MM.1S (cell line): ENCODE measurements around the gene RAPGEF6.

Source experiments
- DNase-seq: peaks from one replicate; pipeline ENCODE4 v3.0.0-alpha.2; 2015
- H2AFZ ChIP-seq: fragments of 300-600 bp; sonication (generic); 2 replicates; pipeline ENCODE4 v1.6.0; 2016; ENCODE audit warnings: antibody characterized with exemption, low read length
- H3F3A ChIP-seq: fragments of 300-600 bp; sonication (generic); 2 replicates; pipeline ENCODE4 v1.6.1; 2016; ENCODE audit warnings: mild to moderate bottlenecking, antibody characterized with exemption, low read length, moderate library complexity, mixed read lengths; ENCODE audit not compliant: insufficient read depth
- H3K27ac ChIP-seq: fragments of 300-600 bp; sonication (generic); 2 replicates; pipeline ENCODE4 v1.5.1; 2016; ENCODE audit warnings: mild to moderate bottlenecking, low read length
- H3K27me3 ChIP-seq: fragments of 300-600 bp; sonication (generic); replicated peaks from 2 replicates; pipeline ENCODE4 v1.6.0; 2016; ENCODE audit warnings: low read length; ENCODE audit not compliant: insufficient read depth
- H3K36me3 ChIP-seq: fragments of 300-600 bp; sonication (generic); replicated peaks from 2 replicates; pipeline ENCODE4 v1.6.1; 2016; ENCODE audit warnings: mild to moderate bottlenecking, low read length, mixed read lengths; ENCODE audit not compliant: insufficient read depth
- H3K4me1 ChIP-seq: fragments of 300-600 bp; sonication (generic); 2 replicates; pipeline ENCODE4 v1.6.1; 2016; ENCODE audit warnings: low read length, mixed read lengths
- H3K4me2 ChIP-seq: fragments of 300-600 bp; sonication (generic); 2 replicates; pipeline ENCODE4 v1.6.0; 2016; ENCODE audit warnings: low read depth, low read length
- H3K4me3 ChIP-seq: fragments of 300-600 bp; sonication (generic); 2 replicates; pipeline ENCODE4 v1.5.1; 2016; ENCODE audit warnings: low read length, mixed read lengths
- H3K79me2 ChIP-seq: fragments of 300-600 bp; sonication (generic); 2 replicates; pipeline ENCODE4 v1.6.1; 2016; ENCODE audit warnings: mixed run types, low read length, mixed read lengths
- H3K9ac ChIP-seq: fragments of 300-600 bp; sonication (generic); 2 replicates; pipeline ENCODE4 v1.6.1; 2016; ENCODE audit warnings: low read length, mixed read lengths
- H3K9me2 ChIP-seq: fragments of 300-600 bp; sonication (generic); replicated peaks from 2 replicates; pipeline ENCODE4 v1.6.1; 2016; ENCODE audit warnings: mild to moderate bottlenecking, low read length, mixed read lengths; ENCODE audit not compliant: insufficient read depth
- H3K9me3 ChIP-seq: fragments of 300-600 bp; sonication (generic); replicated peaks from 2 replicates; pipeline ENCODE4 v1.6.1; 2016; ENCODE audit warnings: mild to moderate bottlenecking, low read length, mixed read lengths; ENCODE audit not compliant: insufficient read depth
- H4K20me1 ChIP-seq: fragments of 300-600 bp; sonication (generic); 2 replicates; pipeline ENCODE4 v1.6.1; 2016; ENCODE audit warnings: mild to moderate bottlenecking, low read length, moderate library complexity, mixed read lengths; ENCODE audit not compliant: insufficient read depth
- CTCF ChIP-seq: fragments of 300-600 bp; sonication (generic); IDR thresholded peaks from 2 replicates; pipeline ENCODE4 v1.5.1; 2016; ENCODE audit warnings: antibody characterized with exemption, low read length, mixed read lengths
- EZH2 ChIP-seq: fragments of 300-600 bp; sonication (generic); optimal IDR thresholded peaks from 2 replicates; pipeline ENCODE3; 2017; ENCODE audit warnings: low read depth, mild to moderate bottlenecking, antibody characterized with exemption, low read length, mixed read lengths
- EZH2phosphoT487 ChIP-seq: fragments of 300-600 bp; sonication (generic); IDR thresholded peaks from 2 replicates; pipeline ENCODE4 v1.6.1; 2018; ENCODE audit warnings: antibody characterized with exemption, low read length

Gene RAPGEF6

GRCh38 chr5:131541071-131541470 lies 94.0 kb downstream of the RAPGEF6 start:
- Histone ChIP-seq H4K20me1 (no peaks in the 10 kb centered on the region), H3F3A (peaks cover 6% of the 10 kb centered on the region; the same call in 1 of the 2 replicates), H3K4me3 (no peak overlapping the region), H3K4me2 (no peak overlapping the region), H2AFZ (no peak overlapping the region), H3K9me2 (no peaks in the 10 kb centered on the region), H3K9me3 (no peaks in the 10 kb centered on the region), H3K4me1 (peaks cover 13% of the 10 kb centered on the region), H3K79me2 (0 out of 2 replicates have a peak, but pooled peaks cover 7% of the 10 kb centered on the region), H3K27me3 (no peaks in the 10 kb centered on the region), H3K9ac (no peak overlapping the region), H3K27ac (no peak overlapping the region), H3K36me3 (no peaks in the 10 kb centered on the region)
- DNase-seq = no peak
- TF ChIP-seq EZH2 (no peak), CTCF (no peak), EZH2phosphoT487 (no peak)

GRCh38 chr5:131539251-131539650 lies 95.8 kb downstream of the RAPGEF6 start:
- TF ChIP-seq EZH2 = no peak
- TF ChIP-seq CTCF = no peak
- TF ChIP-seq EZH2phosphoT487 = no peak
- no peak for DNase-seq
- Histone ChIP-seq H3K79me2 (0 out of 2 replicates have a peak, but pooled peaks cover 7% of the 10 kb centered on the region), H4K20me1 (no peaks in the 10 kb centered on the region), H3K4me2 (no peak overlapping the region), H3K27me3 (no peaks in the 10 kb centered on the region), H3F3A (peaks cover 7% of the 10 kb centered on the region; the same call in 1 of the 2 replicates), H3K4me3 (no peak overlapping the region), H3K9me2 (no peaks in the 10 kb centered on the region), H3K36me3 (no peaks in the 10 kb centered on the region), H3K4me1 (peaks cover 14% of the 10 kb centered on the region), H2AFZ (no peak overlapping the region), H3K27ac (no peak overlapping the region), H3K9ac (no peak overlapping the region), H3K9me3 (no peaks in the 10 kb centered on the region)

GRCh38 chr5:131538177-131538593 lies 96.8 kb downstream of the RAPGEF6 start:
- peaks cover 7% of the 10 kb centered on the region; the same call in 1 of the 2 replicates for H3F3A ChIP-seq
- H3K27ac ChIP-seq = no peak overlapping the region
- no peaks in the 10 kb centered on the region for H3K36me3 ChIP-seq
- H3K9me2 ChIP-seq = no peaks in the 10 kb centered on the region
- no peaks in the 10 kb centered on the region for H3K9me3 ChIP-seq
- no peak overlapping the region for H3K4me3 ChIP-seq
- H3K4me1 ChIP-seq = peaks cover 14% of the 10 kb centered on the region
- no peaks in the 10 kb centered on the region for H3K27me3 ChIP-seq
- no peak overlapping the region for H3K4me2 ChIP-seq
- H3K79me2 ChIP-seq = 0 out of 2 replicates have a peak, but pooled peaks cover 7% of the 10 kb centered on the region
- no peak overlapping the region for H3K9ac ChIP-seq
- no peak for DNase-seq
- no peaks in the 10 kb centered on the region for H4K20me1 ChIP-seq
- H2AFZ ChIP-seq = no peak overlapping the region
- TF ChIP-seq EZH2 = no peak

- H3K4me1 ChIP-seq = peaks cover 14% of the 10 kb centered on the region
- 0 out of 2 replicates have a peak overlapping the region, but pooled peaks have one; percentile 5 for H3K4me2 ChIP-seq
- H3K36me3 ChIP-seq = no peaks in the 10 kb centered on the region
- H3K27ac ChIP-seq = peak overlapping the region; percentile 5; the same call in 1 of the 2 replicates
- H3K79me2 ChIP-seq = 0 out of 2 replicates have a peak, but pooled peaks cover 7% of the 10 kb centered on the region
- peaks cover 7% of the 10 kb centered on the region; the same call in 1 of the 2 replicates for H3F3A ChIP-seq
- H3K9me2 ChIP-seq = no peaks in the 10 kb centered on the region
- TF ChIP-seq EZH2phosphoT487 (no peak), EZH2 (no peak), CTCF (no peak)
- H4K20me1 ChIP-seq = no peaks in the 10 kb centered on the region
- DNase-seq = no peak
- no peaks in the 10 kb centered on the region for H3K9me3 ChIP-seq
- no peak overlapping the region for H3K4me3 ChIP-seq
- H3K9ac ChIP-seq = no peak overlapping the region
- no peak overlapping the region for H2AFZ ChIP-seq
- no peaks in the 10 kb centered on the region for H3K27me3 ChIP-seq
These were observed 98.1 kb downstream of the RAPGEF6 start for GRCh38 chr5:131536850-131537448.
